ENCODE measurements around the gene ZNF148. TPM values are rescaled to one million over a fixed set of nuclear protein-coding genes. Genes with fewer than 3 reads are reported as not detected.

The ZNF148 gene
- total RNA-seq, 1 experiment from 2014 or later: 55.8 TPM

- no peak overlapping the region for H3K27ac ChIP-seq (ENCODE audit: low read length)
- CTCF ChIA-PET: no interaction called here
- no TSS peak for BruUV-seq (replicated peaks)
Observed at GRCh38 chr3:125179884-125180240, 195.3 kb downstream of the ZNF148 start.

GRCh38 chr3:125179143-125179883 is 195.8 kb downstream of the ZNF148 start:
- Histone ChIP-seq H3K9me3 (ENCODE audit: control insufficient read depth, insufficient read depth, low read depth, low read length) (no peaks in the 10 kb centered on the region), H3K27me3 (ENCODE audit: control insufficient read depth, insufficient read depth, low read length) (no peaks in the 10 kb centered on the region), H3K4me3 (ENCODE audit: low read depth in 2 of 2, low read length in 2 of 2) (no peak overlapping the region), H3K36me3 (ENCODE audit: control insufficient read depth, insufficient read depth, low read length) (no peaks in the 10 kb centered on the region), H3K4me1 (ENCODE audit: control insufficient read depth, insufficient read depth, low read length) (no peaks in the 10 kb centered on the region), H3K27ac (ENCODE audit: low read length) (no peak overlapping the region)
- no TSS peak for BruUV-seq (replicated peaks)
- ATAC-seq: no peak
- TF ChIP-seq TCF7L2 (IDR thresholded peaks at IDR 0.05; ENCODE audit: low read depth, low read length) (no peak), CTCF (IDR thresholded peaks at IDR 0.05) (no peak), POLR2AphosphoS5 (IDR thresholded peaks at IDR 0.05; ENCODE audit: low read depth, low read length) (no peak), REST (IDR thresholded peaks at IDR 0.05; ENCODE audit: insufficient read depth in 1 of 2, low read depth in 2 of 2, low read length in 1 of 2) (no peak), SIN3A (IDR thresholded peaks at IDR 0.05; ENCODE audit: borderline replicate concordance, insufficient read depth, low read depth, low read length) (no peak)
- in situ Hi-C loops (cut with HindIII; ENCODE audit: low pct_unique_long_range_greater_than_20kb, low sequenced_read_pairs): no loop called here
- intact Hi-C loops (cut with micrococcal nuclease; ENCODE audit: unreplicated experiment): no loop called here
- DNase-seq (ENCODE audit: low read depth, low spot score): no peak
- ChIA-PET CTCF (no interaction called here), POLR2A (no interaction called here)

More at GRCh38 chr3:125179884-125180240, 195.3 kb downstream of the ZNF148 start:
- POLR2A ChIA-PET: no interaction called here
- DNase-seq (ENCODE audit: low read depth, low spot score) (no peak), ATAC-seq (no peak)
- H3K4me1 ChIP-seq (ENCODE audit: control insufficient read depth, insufficient read depth, low read length): no peaks in the 10 kb centered on the region
- H3K27me3 ChIP-seq (ENCODE audit: control insufficient read depth, insufficient read depth, low read length): no peaks in the 10 kb centered on the region
- intact Hi-C loops (cut with micrococcal nuclease; ENCODE audit: unreplicated experiment) (no loop called here), in situ Hi-C loops (cut with HindIII; ENCODE audit: low pct_unique_long_range_greater_than_20kb, low sequenced_read_pairs) (no loop called here)
- no peaks in the 10 kb centered on the region for H3K36me3 ChIP-seq (ENCODE audit: control insufficient read depth, insufficient read depth, low read length)
- no peaks in the 10 kb centered on the region for H3K9me3 ChIP-seq (ENCODE audit: control insufficient read depth, insufficient read depth, low read depth, low read length)
- TF ChIP-seq REST (IDR thresholded peaks at IDR 0.05; ENCODE audit: insufficient read depth in 1 of 2, low read depth in 2 of 2, low read length in 1 of 2) (no peak), SIN3A (IDR thresholded peaks at IDR 0.05; ENCODE audit: borderline replicate concordance, insufficient read depth, low read depth, low read length) (no peak), POLR2AphosphoS5 (IDR thresholded peaks at IDR 0.05; ENCODE audit: low read depth, low read length) (no peak), CTCF (IDR thresholded peaks at IDR 0.05) (no peak)
- no peak overlapping the region for H3K4me3 ChIP-seq (ENCODE audit: low read depth in 2 of 2, low read length in 2 of 2)
